Astrocyte (in vitro differentiated cells and primary cell): ENCODE measurements around the gene LRRC61. TPM values are rescaled to one million over a fixed set of nuclear protein-coding genes. Genes with fewer than 3 reads are reported as not detected.

ENCODE experiments used
- DNase-seq: peaks from one replicate; pipeline ENCODE4 v3.0.0-alpha.2; 2010; ENCODE audit warnings: low read depth
- FAIRE-seq: peaks from 2 replicates; lab custom pipeline; 2011; peaks lifted over from hg19 to GRCh38; lab: Jason Lieb, UNC
- H2AFZ ChIP-seq: 2 replicates; pipeline ENCODE4 v1.6.0; 2012; ENCODE audit warnings: low read depth, low read length, inconsistent platforms
- H3K27ac ChIP-seq: 2 replicates; pipeline ENCODE4 v1.5.1; 2011; ENCODE audit warnings: low read depth, low read length, inconsistent platforms
- H3K27me3 ChIP-seq: 2 replicates; pipeline ENCODE4 v1.6.0; 2011; ENCODE audit warnings: low read length, inconsistent platforms; ENCODE audit not compliant: insufficient read depth
- H3K36me3 ChIP-seq: 2 replicates; pipeline ENCODE4 v1.5.1; 2011; ENCODE audit warnings: low read length, inconsistent platforms; ENCODE audit not compliant: insufficient read depth
- H3K4me1 ChIP-seq: 2 replicates; pipeline ENCODE4 v1.5.1; 2011; ENCODE audit warnings: low read length, inconsistent platforms; ENCODE audit not compliant: insufficient read depth
- H3K4me2 ChIP-seq: 2 replicates; pipeline ENCODE4 v1.6.0; 2012; ENCODE audit warnings: low read length, inconsistent platforms
- H3K4me3 ChIP-seq: 2 replicates; pipeline ENCODE4 v1.5.1; 2011; ENCODE audit warnings: low read depth, mild to moderate bottlenecking, low read length, inconsistent platforms; ENCODE audit not compliant: insufficient read depth
- H3K79me2 ChIP-seq: 2 replicates; pipeline ENCODE4 v1.6.0; 2012; ENCODE audit warnings: mild to moderate bottlenecking, low read length, inconsistent platforms; ENCODE audit not compliant: insufficient read depth
- H3K9ac ChIP-seq: 2 replicates; pipeline ENCODE4 v1.6.0; 2012; ENCODE audit warnings: mild to moderate bottlenecking, low read length, inconsistent platforms
- H3K9me3 ChIP-seq: 2 replicates; pipeline ENCODE4 v1.5.1; 2012; ENCODE audit warnings: low read depth, mild to moderate bottlenecking, low read length, inconsistent platforms; ENCODE audit not compliant: insufficient read depth
- H4K20me1 ChIP-seq: 2 replicates; pipeline ENCODE4 v1.6.0; 2012; ENCODE audit warnings: low read length, inconsistent platforms; ENCODE audit not compliant: insufficient read depth
- H3K27ac Mint-ChIP-seq: one replicate; pipeline ENCODE4 v1.8.0; 2021; ENCODE audit warnings: mild to moderate bottlenecking, mixed read lengths; ENCODE audit not compliant: unreplicated experiment
- H3K27me3 Mint-ChIP-seq: one replicate; pipeline ENCODE4 v1.8.0; 2021; ENCODE audit warnings: low read depth, mixed read lengths; ENCODE audit not compliant: unreplicated experiment
- H3K36me3 Mint-ChIP-seq: one replicate; pipeline ENCODE4 v1.8.0; 2021; ENCODE audit warnings: low read depth, mixed read lengths; ENCODE audit not compliant: unreplicated experiment
- H3K4me1 Mint-ChIP-seq: one replicate; pipeline ENCODE4 v1.8.0; 2021; ENCODE audit warnings: low read depth, mixed read lengths; ENCODE audit not compliant: unreplicated experiment
- H3K4me3 Mint-ChIP-seq: one replicate; pipeline ENCODE4 v1.8.0; 2021; ENCODE audit warnings: mild to moderate bottlenecking, moderate library complexity, mixed read lengths; ENCODE audit not compliant: unreplicated experiment
- H3K9me3 Mint-ChIP-seq: one replicate; pipeline ENCODE4 v1.8.0; 2021; ENCODE audit warnings: mild to moderate bottlenecking, mixed read lengths; ENCODE audit not compliant: unreplicated experiment
- CTCF ChIP-seq: IDR thresholded peaks from 2 replicates; pipeline ENCODE4 v1.5.1; 2011; ENCODE audit warnings: low read depth, mild to moderate bottlenecking, inconsistent platforms, low read length, moderate library complexity; ENCODE audit not compliant: insufficient read depth
- EZH2 ChIP-seq: IDR thresholded peaks from 2 replicates; pipeline ENCODE4 v1.6.1; 2012; ENCODE audit warnings: mild to moderate bottlenecking, low read length, inconsistent platforms; ENCODE audit not compliant: insufficient read depth
- total RNA-seq: library from RNA; stranded (reverse); gene quantifications from 2 replicates; pipeline ENCODE4 v1.2.1, GENCODE V29; 2021

The LRRC61 gene
- total RNA-seq, 1 donor from 2014 or later: 0.45 TPM

DNA sequence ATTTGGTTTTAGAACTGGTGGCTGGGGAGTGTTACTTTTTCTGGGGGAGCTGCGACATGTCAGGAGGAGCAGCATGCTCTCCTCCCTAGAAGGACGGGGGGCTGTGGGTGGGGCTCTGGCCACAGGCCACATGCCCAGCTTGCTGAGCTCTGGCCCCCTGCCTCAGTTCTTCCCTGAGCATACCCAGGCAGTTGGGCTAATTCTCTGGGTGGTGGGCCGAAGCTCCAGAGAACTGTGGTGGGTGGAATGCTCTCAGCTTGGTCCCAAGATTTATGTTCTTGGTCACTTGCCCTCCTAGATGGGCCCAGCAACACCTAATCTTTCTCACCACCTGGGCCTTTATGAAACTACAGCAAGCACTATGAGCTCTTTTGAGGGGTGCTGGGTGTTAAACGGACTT lies 50.9 kb downstream of the LRRC61 start:
- H3K4me3 Mint-ChIP-seq: no peak overlapping the region
- peaks cover 31% of the 10 kb centered on the region for H3K4me1 ChIP-seq
- H3K9me3 Mint-ChIP-seq: no peaks in the 10 kb centered on the region
- peaks cover 6% of the 10 kb centered on the region for H3K36me3 ChIP-seq
- H3K4me2 ChIP-seq: no peak overlapping the region
- H3K36me3 Mint-ChIP-seq: peaks cover 9% of the 10 kb centered on the region
- H3K79me2 ChIP-seq: peaks cover 40% of the 10 kb centered on the region
- H3K27ac Mint-ChIP-seq: no peak overlapping the region
- H3K9ac ChIP-seq: no peak overlapping the region
- no peaks in the 10 kb centered on the region for H3K9me3 ChIP-seq
- FAIRE-seq: no peak
- no peak overlapping the region for H3K4me3 ChIP-seq
- no peaks in the 10 kb centered on the region for H3K27me3 Mint-ChIP-seq
- H2AFZ ChIP-seq: no peak overlapping the region
- no peak for TF ChIP-seq CTCF
- TF ChIP-seq EZH2: no peak
- peaks cover 18% of the 10 kb centered on the region for H4K20me1 ChIP-seq
- peaks cover 30% of the 10 kb centered on the region for H3K4me1 Mint-ChIP-seq
- no peaks in the 10 kb centered on the region for H3K27me3 ChIP-seq
- DNase-seq: no peak
- no peak overlapping the region for H3K27ac ChIP-seq

DNA sequence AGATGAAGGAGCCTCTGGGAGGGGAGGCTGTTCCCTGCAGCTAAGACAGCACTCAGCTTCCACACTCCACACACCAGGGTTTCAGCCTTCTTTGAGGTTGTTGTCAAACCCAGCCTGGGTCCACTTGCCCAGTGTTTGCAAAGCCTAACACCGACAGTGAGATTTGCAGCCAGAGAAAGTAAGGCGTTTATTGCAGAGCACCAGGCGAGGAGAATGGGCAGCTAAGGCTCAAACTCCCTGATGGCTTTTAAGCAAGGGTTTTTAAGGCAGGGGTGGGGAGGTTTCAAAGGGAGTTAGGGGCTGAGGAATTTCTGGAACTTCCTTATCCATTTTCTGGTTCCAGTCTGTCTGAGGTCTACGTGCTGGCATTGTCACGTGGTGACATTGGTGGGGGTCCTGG lies 51.3 kb downstream of the LRRC61 start:
- no peak overlapping the region for H3K27ac Mint-ChIP-seq
- no peak overlapping the region for H3K4me3 Mint-ChIP-seq

More for the DNA sequence above, 51.3 kb downstream of the LRRC61 start:
- Histone ChIP-seq H3K9ac (no peak overlapping the region), H3K4me1 (peaks cover 29% of the 10 kb centered on the region), H3K27ac (no peak overlapping the region), H3K4me3 (no peak overlapping the region), H4K20me1 (peaks cover 18% of the 10 kb centered on the region), H3K4me2 (no peak overlapping the region), H2AFZ (no peak overlapping the region), H3K79me2 (peaks cover 35% of the 10 kb centered on the region), H3K36me3 (peaks cover 6% of the 10 kb centered on the region), H3K27me3 (no peaks in the 10 kb centered on the region), H3K9me3 (no peaks in the 10 kb centered on the region)
- TF ChIP-seq CTCF: no peak
- TF ChIP-seq EZH2: no peak
- H3K9me3 Mint-ChIP-seq: no peaks in the 10 kb centered on the region
- DNase-seq (no peak), FAIRE-seq (no peak)
- H3K27me3 Mint-ChIP-seq: no peaks in the 10 kb centered on the region
- H3K4me1 Mint-ChIP-seq: peaks cover 30% of the 10 kb centered on the region
- peaks cover 9% of the 10 kb centered on the region for H3K36me3 Mint-ChIP-seq
